CD14-positive monocyte (primary cell): ENCODE measurements around the gene STIM1. TPM values are rescaled to one million over a fixed set of nuclear protein-coding genes. Genes with fewer than 3 reads are reported as not detected.

Source experiments
- DNase-seq, 3 donors: peaks; one replicate each; pipeline ENCODE4 v3.0.0-alpha.2; 2011 to 2022
- H2AFZ ChIP-seq: 2 replicates; pipeline ENCODE4 v1.6.0; 2012; ENCODE audit warnings: mild to moderate bottlenecking, low read depth, low read length, inconsistent platforms; ENCODE audit not compliant: insufficient read depth, poor library complexity, severe bottlenecking
- H3K27ac ChIP-seq, 2 donors: 1 replicate in 1 of 2; 2 replicates in 1 of 2; pipeline ENCODE4 v1.5.1; 2012 to 2013; ENCODE audit warnings: low read length in 2 of 2, control low read depth in 1 of 2, inconsistent platforms in 1 of 2, low read depth in 1 of 2, mild to moderate bottlenecking in 1 of 2
- H3K27me3 ChIP-seq, 2 donors: one replicate each; pipeline versions ENCODE4 v1.6.0 to v1.6.1; 2011 to 2013; ENCODE audit warnings: low read length in 2 of 2; ENCODE audit not compliant: control insufficient read depth in 2 of 2, insufficient read depth in 2 of 2
- H3K36me3 ChIP-seq, 2 donors: replicated peaks in 1 of 2; 1 replicate in 1 of 2; 2 replicates in 1 of 2; pipeline versions ENCODE4 v1.5.1 to v1.6.1; 2012 to 2013; ENCODE audit warnings: low read length in 2 of 2, control low read depth in 1 of 2, inconsistent platforms in 1 of 2, mild to moderate bottlenecking in 1 of 2; ENCODE audit not compliant: insufficient read depth in 2 of 2, control insufficient read depth in 1 of 2
- H3K4me1 ChIP-seq, 2 donors: 1 replicate in 1 of 2; 2 replicates in 1 of 2; pipeline versions ENCODE4 v1.5.1 to v1.6.1; 2012 to 2013; ENCODE audit warnings: low read length in 2 of 2, control low read depth in 1 of 2, inconsistent platforms in 1 of 2, mild to moderate bottlenecking in 1 of 2, moderate library complexity in 1 of 2; ENCODE audit not compliant: insufficient read depth in 2 of 2, control insufficient read depth in 1 of 2
- H3K4me2 ChIP-seq: replicated peaks from 2 replicates; pipeline ENCODE3; 2012; ENCODE audit warnings: low read length, moderate library complexity, mild to moderate bottlenecking; ENCODE audit not compliant: poor library complexity, severe bottlenecking; ENCODE audit errors: extremely low read depth
- H3K4me3 ChIP-seq, 3 experiments: fragments of 200-600 bp in 1 of 3; sonication (generic) in 1 of 3; replicated peaks in 1 of 3; 1 replicate in 2 of 3; 2 replicates in 1 of 3; pipeline ENCODE4 v1.5.1; 2011 to 2013; ENCODE audit warnings: low read length in 3 of 3, mild to moderate bottlenecking in 3 of 3, control low read depth in 2 of 3, low read depth in 2 of 3, inconsistent platforms in 1 of 3, moderate library complexity in 1 of 3
- H3K79me2 ChIP-seq: 2 replicates; pipeline ENCODE4 v1.6.0; 2012; ENCODE audit warnings: mild to moderate bottlenecking, control low read depth, inconsistent platforms, low read length, moderate library complexity; ENCODE audit not compliant: insufficient read depth
- H3K9ac ChIP-seq: 2 replicates; pipeline ENCODE4 v1.6.0; 2017; ENCODE audit warnings: low read length, mild to moderate bottlenecking; ENCODE audit not compliant: insufficient read depth, poor library complexity, severe bottlenecking
- H3K9me3 ChIP-seq, 2 donors: replicated peaks in 1 of 2; 1 replicate in 1 of 2; 2 replicates in 1 of 2; pipeline versions ENCODE4 v1.5.1 to v1.6.1; 2012 to 2013; ENCODE audit warnings: low read length in 2 of 2, control low read depth in 1 of 2; ENCODE audit not compliant: control insufficient read depth in 1 of 2, insufficient read depth in 1 of 2
- H4K20me1 ChIP-seq: 2 replicates; pipeline ENCODE4 v1.6.0; 2012; ENCODE audit warnings: mild to moderate bottlenecking, low read length, control low read depth, moderate library complexity; ENCODE audit not compliant: insufficient read depth
- H3K27ac Mint-ChIP-seq, 7 donors: one replicate each; pipeline ENCODE4 v1.8.0; 2020; ENCODE audit warnings: mild to moderate bottlenecking in 7 of 7, mixed read lengths in 7 of 7, moderate library complexity in 6 of 7, inconsistent platforms in 2 of 7
- H3K27me3 Mint-ChIP-seq, 3 donors: one replicate each; pipeline ENCODE4 v1.8.0; 2021 to 2022; ENCODE audit warnings: low read depth in 3 of 3, mild to moderate bottlenecking in 3 of 3, mixed read lengths in 3 of 3, moderate library complexity in 3 of 3, inconsistent platforms in 1 of 3
- H3K36me3 Mint-ChIP-seq, 2 donors: one replicate each; pipeline ENCODE4 v1.8.0; 2020; ENCODE audit warnings: mixed read lengths in 2 of 2, inconsistent platforms in 1 of 2, mild to moderate bottlenecking in 1 of 2
- H3K4me1 Mint-ChIP-seq: one replicate; pipeline ENCODE4 v1.8.0; 2020; ENCODE audit warnings: mild to moderate bottlenecking, mixed read lengths
- H3K4me3 Mint-ChIP-seq, 2 donors: one replicate each; pipeline ENCODE4 v1.8.0; 2020; ENCODE audit warnings: mild to moderate bottlenecking in 2 of 2, mixed read lengths in 2 of 2, moderate library complexity in 1 of 2
- H3K9me3 Mint-ChIP-seq, 7 donors: one replicate each; pipeline ENCODE4 v1.8.0; 2020 to 2022; ENCODE audit warnings: mixed read lengths in 7 of 7, mild to moderate bottlenecking in 6 of 7, moderate library complexity in 6 of 7, inconsistent platforms in 2 of 7
- WGBS: methylation state at CpG from one replicate; pipeline ENCODE4 v1.1.5; 2013; ENCODE audit warnings: missing lambda C conversion rate; ENCODE audit not compliant: insufficient coverage; 5-methylcytosine and 5-hydroxymethylcytosine counted together
- intact Hi-C, 2 donors: fragments of 100-400 bp; cut with micrococcal nuclease; formaldehyde crosslinking; loops; one replicate each; pipeline versions ENCODE4 v1.15.0 to v1.15.1; 2023
- polyA plus RNA-seq, 3 donors: library from polyadenylated mRNA; depleted of rRNA in 1 of 3; unstranded in 2 of 3; stranded (reverse) in 1 of 3; fragments of 300-500 nt in 2 of 3; fragments of >200 nt in 1 of 3; fragmentation: Illumina TruSeq in 2 of 3; gene quantifications; 1 replicate in 2 of 3; 2 replicates in 1 of 3; pipeline ENCODE4 v1.2.3, GENCODE V29; 2012 to 2021
- TF ChIP-seq, protein P1 (sequence below): fragments of 200-600 bp; IDR thresholded peaks from one replicate; pipeline ENCODE4 v1.8.0; 2022; ENCODE audit warnings: antibody characterized with exemption, mild to moderate bottlenecking

STIM1 gene
- polyA plus RNA-seq, 3 donors: 14.0 to 68.6 (median 21.0) TPM

DNA sequence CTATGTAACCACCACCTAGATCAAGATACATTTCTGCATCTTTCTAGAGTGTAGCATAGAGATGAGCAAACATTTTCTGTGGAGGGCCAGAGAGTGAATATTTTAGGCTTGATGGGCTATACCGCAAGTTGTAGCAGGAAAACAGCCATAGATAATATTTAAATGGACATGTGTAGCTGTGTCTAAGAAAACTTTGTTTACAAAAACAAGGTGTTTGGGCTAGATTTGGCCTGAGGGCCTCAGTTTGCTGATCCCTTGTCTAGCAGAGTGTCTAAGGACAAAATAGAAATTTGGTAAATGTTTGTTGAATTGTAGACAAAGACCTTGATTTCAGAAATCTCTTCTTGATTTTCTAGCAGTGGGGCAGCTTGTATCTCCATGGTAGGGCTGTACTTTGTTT is 36.3 kb downstream of the STIM1 start:
- Histone ChIP-seq H3K4me2 (no peak overlapping the region), H3K27ac (no peak overlapping the region), H2AFZ (no peak overlapping the region), H3K9me3 (no peaks in the 10 kb centered on the region), H3K27me3 (no peaks in the 10 kb centered on the region), H3K79me2 (peaks cover 88% of the 10 kb centered on the region), H3K36me3 (no peaks in the 10 kb centered on the region), H3K4me3 (no peak overlapping the region), H3K9ac (no peak overlapping the region), H3K4me1 (peaks cover 52 to 63% of the 10 kb centered on the region in 2 donors), H4K20me1 (peaks cover 23% of the 10 kb centered on the region)
- 89% methylated on average over 1 of the region's 1 CpG for WGBS
- Mint-ChIP-seq H3K36me3 (peaks cover 5 to 6% of the 10 kb centered on the region in 2 donors), H3K9me3 (peaks cover 0 to 2% (median 0%) of the 10 kb centered on the region in 7 donors), H3K27me3 (peaks cover 0 to 1% (median 0%) of the 10 kb centered on the region in 3 donors), H3K4me1 (peaks cover 72% of the 10 kb centered on the region), H3K4me3 (no peak overlapping the region), H3K27ac (no peak overlapping the region)
- intact Hi-C loops: loop anchor here in 1 of 2 donors (5.0 kb wide), 1 partner anchor 34 kb away; the partner anchor contains the start of gene STIM1
- TF ChIP-seq, protein P1, sequence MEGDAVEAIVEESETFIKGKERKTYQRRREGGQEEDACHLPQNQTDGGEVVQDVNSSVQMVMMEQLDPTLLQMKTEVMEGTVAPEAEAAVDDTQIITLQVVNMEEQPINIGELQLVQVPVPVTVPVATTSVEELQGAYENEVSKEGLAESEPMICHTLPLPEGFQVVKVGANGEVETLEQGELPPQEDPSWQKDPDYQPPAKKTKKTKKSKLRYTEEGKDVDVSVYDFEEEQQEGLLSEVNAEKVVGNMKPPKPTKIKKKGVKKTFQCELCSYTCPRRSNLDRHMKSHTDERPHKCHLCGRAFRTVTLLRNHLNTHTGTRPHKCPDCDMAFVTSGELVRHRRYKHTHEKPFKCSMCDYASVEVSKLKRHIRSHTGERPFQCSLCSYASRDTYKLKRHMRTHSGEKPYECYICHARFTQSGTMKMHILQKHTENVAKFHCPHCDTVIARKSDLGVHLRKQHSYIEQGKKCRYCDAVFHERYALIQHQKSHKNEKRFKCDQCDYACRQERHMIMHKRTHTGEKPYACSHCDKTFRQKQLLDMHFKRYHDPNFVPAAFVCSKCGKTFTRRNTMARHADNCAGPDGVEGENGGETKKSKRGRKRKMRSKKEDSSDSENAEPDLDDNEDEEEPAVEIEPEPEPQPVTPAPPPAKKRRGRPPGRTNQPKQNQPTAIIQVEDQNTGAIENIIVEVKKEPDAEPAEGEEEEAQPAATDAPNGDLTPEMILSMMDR: no peak
- DNase-seq: no peak

DNA sequence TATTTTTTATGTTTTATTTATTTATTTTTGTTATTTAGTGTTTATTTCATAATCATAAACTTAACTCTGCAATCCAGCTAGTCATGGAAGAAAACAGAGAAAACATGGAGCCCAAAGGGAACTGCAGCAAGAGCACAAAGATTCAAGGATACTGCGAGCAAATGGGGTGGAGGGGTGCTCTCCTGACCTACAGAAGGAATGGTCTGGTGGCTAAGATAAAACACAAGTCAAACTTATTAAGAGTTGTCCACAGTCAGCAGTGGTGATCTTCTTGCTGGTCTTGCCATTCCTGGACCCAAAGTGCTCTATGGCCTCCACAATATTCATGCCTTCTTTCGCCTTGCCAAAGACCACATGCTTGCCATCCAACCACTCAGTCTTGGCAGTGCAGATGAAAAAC is 36.7 kb downstream of the STIM1 start:
- no peaks in the 10 kb centered on the region for H3K9me3 ChIP-seq
- Mint-ChIP-seq H3K36me3 (peaks cover 5 to 6% of the 10 kb centered on the region in 2 donors), H3K4me1 (peaks cover 72% of the 10 kb centered on the region), H3K9me3 (peaks cover 0 to 2% (median 0%) of the 10 kb centered on the region in 7 donors), H3K27ac (peak overlapping the region in 6 of 7 donors; percentile 42 to 99 (median 98)), H3K4me3 (no peak overlapping the region), H3K27me3 (peaks cover 0 to 1% (median 0%) of the 10 kb centered on the region in 3 donors)
- H3K36me3 ChIP-seq: no peaks in the 10 kb centered on the region
- no peaks in the 10 kb centered on the region for H3K27me3 ChIP-seq
- H3K4me3 ChIP-seq: no peak overlapping the region
- H2AFZ ChIP-seq: no peak overlapping the region
- peaks cover 20% of the 10 kb centered on the region for H4K20me1 ChIP-seq
- H3K4me1 ChIP-seq: peaks cover 53 to 63% of the 10 kb centered on the region in 2 donors
- no peak overlapping the region for H3K4me2 ChIP-seq
- 100% methylated on average over 1 of the region's 2 CpGs for WGBS
- no peak for DNase-seq
- peak overlapping the region in 1 of 2 donors; percentile 98 for H3K27ac ChIP-seq
- peaks cover 88% of the 10 kb centered on the region for H3K79me2 ChIP-seq
- TF ChIP-seq, protein P1: no peak
- H3K9ac ChIP-seq: no peak overlapping the region
- intact Hi-C loops: loop anchor here in 1 of 2 donors (5.0 kb wide), 1 partner anchor 35 kb away; the partner anchor contains the start of gene STIM1
